Mesenteric fat pad (tissue), 1 donor: ENCODE results near the gene TLE1. TPM values are rescaled to one million over a fixed set of nuclear protein-coding genes. Genes with fewer than 3 reads are reported as not detected.
"Not testable (repeated sequence)": the region's sequence is repeated elsewhere in the genome, so short reads cannot be mapped to it uniquely, and the experiment has no call there.

Source experiments
- DNase-seq: peaks from one replicate; pipeline ENCODE4 v3.0.0-alpha.2; 2020; ENCODE audit warnings: low spot score
- total RNA-seq: library from RNA; stranded (reverse); fragmentation: NEBNext Ultra II Directional; extraction: Animal tissue kit (Norgen Biotek cat#: 25700); gene quantifications from one replicate; pipeline ENCODE4 v1.2.1, GENCODE V29; 2021
- donor health status: DM: yes; HTN: yes; CAD: no.

TLE1 gene
- total RNA-seq, 1 donor from 2014 or later, result 115 TPM

DNA sequence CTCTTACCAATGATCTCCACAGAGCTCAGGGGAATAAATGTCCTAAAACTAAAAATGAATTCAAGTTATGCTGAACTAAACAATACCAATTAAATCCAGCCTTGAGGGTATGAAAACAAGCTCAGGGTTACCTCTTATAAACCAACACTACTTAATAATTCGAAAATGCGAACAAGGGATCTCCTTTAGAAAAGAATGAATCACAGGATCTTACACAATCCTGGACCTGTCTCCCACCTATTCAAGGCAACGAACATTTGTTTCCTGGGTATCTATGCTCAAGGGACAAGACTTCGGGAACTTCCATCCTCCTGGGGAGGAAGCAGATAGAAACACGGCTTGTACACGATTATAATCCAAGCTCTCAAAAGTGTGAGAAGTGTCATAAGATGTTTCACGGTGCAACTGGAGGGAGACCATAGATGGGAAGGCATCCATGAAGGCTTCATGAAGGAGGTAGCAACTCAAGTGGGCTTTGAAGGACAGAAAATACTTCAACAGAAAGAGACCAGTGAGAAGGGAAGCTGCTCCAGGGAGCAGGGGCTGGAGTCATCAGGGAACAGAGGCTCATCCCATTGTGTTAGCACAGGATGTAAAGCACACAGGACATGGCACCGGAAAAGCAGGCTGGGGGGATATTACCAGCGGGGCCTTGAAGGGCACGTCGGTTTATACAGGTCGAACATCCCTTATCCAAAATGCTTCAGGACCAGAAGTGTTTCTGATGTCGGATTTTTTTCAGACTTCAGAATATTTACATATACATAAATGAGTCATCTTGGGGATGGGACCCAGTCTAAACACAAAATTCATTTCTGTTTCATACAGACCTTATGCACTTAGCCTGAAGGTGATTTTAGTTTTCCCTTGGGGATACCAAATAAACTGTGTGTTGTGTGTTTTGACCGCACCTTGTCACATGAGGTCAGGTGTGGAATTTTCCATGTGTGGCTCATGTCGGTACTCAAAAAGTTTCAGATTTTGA is 87.4 kb downstream of the TLE1 start:
- DNase-seq, result no peak

DNA sequence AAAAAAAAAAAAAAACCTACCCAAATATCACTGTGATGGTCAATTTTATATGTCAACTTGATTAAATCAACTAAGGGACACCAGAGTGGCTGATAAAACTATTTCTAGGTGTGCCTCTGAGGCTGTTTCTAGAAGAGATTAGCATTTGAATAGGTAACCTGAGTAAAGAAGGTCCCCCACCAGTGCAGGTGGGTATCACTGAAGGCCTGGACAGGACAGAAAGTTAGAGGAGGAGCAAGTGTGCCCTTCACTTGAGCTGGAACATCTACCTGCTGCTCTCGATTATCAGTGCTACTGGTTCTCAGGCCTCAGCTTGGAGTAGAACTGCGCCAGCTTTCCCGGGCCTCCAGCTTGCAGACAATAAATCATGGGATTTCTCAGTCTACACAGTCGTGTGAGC is 88.7 kb downstream of the TLE1 start:
- DNase-seq, result no peak

DNA sequence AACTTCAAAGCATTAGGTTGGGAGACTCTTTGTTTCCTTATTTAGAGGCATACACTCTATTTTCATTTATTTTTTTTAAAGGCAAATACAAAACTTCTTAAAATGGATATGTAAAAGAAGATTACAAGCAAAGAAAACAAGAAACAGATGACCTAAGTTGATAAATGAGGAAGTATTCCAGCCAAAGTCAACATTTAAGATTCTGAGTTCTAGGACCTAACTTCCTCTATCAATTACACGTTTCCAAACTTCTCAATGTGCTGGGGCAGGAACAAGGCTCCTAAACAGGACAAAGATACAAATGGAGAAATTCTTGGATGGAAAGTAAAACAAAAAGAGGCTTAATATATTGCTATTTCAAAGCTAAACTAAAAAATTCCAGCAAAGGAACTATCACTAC is 89.5 kb downstream of the TLE1 start:
- no peak for DNase-seq

DNA sequence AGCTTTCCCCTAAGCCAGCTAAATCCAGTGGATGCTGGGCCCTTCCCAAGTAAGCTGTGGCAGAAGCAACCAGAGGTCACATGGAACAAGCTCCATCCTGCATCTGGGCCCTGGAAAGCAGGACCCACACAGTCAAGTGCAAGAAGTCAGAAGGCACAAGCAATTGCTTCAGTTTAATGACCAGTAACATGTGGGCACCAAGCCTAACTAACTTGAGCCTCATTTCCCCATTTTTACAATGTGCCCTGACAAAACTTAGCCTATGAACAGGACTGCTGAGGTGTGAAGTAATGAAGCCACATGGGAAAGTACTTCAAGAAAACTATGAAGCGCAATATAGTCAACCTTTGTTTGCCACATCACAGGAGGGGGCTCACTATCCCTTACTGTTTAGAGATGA is 90.5 kb downstream of the TLE1 start:
- DNase-seq, result no peak

DNA sequence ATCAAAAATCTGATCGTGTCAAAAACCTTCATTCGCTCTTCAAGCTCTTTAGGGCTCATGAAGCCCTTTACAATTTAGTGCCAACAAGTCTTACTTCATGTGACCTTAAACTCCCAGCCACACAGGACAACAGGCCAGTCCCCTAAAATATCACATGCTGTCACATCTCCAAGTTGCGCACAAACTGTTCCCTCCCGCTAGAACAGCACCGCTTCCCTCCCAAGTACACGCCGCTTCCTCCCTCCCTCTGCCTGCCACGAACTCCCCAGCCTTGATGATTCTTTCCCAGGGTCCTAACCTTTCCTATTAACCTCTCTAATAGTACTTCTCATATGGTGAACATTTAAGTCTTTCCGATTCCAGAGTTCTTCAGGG is 91.2 kb downstream of the TLE1 start:
- no peak for DNase-seq

DNA sequence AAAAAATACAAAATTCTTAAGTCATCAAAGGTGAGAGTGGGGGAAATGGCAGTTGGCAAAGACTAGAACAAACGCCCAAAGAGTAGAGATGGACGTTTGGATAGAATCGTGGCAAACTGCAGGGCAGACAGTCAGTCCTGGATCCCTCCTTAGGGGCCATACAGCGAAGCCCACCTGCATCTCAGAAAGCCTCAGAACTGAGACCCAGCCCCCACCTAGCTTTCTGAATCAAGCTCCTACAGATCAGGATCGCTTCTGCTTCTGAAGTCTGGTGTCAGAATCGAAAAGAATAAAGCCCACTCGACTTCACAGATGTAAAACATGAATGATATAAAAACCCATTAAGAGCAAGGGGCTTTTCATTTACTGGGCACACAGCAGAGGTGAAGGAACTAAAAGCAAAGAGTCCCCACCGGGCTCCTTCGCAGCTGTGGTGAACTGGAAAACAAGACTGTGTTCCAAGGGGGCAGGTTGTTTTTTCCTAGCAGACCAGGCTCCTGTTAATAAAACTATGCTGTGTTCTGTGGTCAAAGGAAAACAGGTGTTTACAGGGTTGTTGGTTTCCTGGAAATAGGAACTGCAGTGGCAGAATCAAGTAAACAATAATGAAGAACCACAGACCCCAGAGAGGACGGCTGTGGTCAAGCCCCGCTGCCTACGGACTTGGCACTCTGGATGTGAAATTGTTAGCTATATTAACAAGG is 91.8 kb downstream of the TLE1 start:
- no peak for DNase-seq

DNA sequence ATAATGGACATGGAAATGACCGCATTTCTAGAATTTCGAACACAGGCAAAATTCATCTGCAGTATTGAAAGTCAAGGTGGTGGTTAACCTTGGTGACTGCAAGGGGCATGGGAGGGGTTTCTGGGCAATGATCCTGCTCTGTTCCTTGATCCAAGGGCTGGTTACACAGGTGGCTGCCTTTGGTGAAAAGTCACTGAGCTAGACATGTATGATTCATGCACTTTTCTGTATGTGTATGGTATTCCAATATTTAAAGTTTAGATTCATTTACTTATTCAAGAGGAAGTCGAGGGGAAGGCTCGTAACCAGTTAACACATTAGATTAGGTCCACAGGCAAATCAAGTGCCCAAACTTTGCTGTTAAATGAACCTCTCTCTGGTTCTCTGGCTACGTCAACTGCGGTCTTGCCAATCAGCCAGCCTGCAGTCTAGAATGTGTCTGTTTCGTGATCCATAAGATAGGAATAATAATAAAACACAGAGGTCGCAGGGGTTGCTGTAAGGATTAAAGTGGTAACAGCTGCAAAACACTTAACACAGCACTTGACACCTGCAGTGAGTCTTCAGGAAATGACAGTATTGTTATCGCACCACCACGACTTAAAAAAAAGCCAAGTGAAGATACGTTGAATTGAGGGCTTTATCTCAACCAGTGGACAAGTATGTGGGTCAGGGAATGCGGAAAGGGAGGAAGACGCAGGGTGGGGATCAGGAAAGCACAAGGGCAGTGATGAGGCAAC is 92.5 kb downstream of the TLE1 start:
- DNase-seq, result no peak

DNA sequence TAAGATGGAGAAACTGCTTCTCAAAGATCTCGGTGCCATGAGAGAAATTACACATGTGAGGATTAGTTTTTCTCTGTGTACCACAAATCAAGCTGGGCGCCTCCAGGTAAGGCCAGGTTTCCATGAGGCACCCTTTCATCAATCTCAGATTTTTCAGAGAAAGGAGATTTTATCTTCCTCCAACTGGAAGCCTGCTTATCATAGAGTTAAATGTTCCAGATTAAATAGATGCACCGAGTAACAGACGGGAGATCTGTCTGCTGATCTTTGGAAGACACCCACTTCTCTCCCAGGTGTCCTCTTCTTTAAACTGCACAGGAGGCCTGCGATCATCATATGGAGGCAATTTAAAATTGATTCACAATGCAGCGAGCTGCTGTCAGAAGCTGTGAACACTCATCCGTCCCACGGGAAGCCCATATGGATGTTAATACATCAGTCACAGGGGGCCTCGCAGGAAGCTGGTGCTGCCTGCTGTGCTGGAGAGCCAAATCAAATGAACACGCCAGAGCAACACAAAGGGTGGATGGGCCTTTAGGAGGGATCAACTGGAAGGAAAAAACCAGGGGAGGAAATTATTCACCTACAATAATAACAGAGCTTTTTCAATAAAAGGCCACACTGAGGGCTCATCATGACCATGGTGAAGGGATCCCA is 93.3 kb downstream of the TLE1 start:
- DNase-seq, result no peak

DNA sequence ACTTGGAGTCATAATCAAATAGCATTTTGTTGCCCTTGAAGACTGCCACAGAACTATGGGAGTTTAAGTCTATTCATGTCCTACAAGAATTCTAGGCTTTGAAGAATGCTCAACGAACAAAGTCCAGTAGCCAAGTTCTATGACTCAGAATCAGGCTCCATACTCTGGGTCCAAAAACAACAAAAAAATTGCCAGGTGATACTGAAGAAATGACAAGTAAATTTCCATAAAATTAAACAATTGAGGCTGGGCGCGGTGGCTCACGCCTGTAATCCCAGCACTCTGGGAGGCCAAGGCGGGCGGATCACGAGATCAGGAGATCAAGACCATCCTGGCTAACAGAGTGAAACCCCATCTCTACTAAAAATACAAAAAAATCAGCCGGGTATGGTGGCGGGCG is 94.1 kb downstream of the TLE1 start:
- DNase-seq, result not testable (repeated sequence)

DNA sequence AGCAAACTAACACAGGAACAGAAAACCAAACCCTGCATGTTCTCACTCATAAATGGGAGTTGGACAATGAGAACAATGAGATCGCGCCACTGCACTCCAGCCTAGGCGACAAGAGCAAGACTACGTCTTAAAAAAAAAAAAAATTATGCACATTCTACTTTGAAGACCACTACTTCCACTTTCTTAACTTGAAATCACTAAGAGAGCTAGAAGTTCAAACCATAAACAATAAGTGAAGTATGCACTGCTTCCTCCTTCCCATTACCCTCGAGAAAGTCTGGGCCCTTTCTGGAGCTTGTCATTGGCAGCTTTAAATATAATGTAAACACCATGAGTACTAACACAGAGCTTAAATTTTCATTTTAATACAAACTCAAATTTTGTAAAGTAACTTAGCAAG is 94.9 kb downstream of the TLE1 start:
- no peak for DNase-seq

DNA sequence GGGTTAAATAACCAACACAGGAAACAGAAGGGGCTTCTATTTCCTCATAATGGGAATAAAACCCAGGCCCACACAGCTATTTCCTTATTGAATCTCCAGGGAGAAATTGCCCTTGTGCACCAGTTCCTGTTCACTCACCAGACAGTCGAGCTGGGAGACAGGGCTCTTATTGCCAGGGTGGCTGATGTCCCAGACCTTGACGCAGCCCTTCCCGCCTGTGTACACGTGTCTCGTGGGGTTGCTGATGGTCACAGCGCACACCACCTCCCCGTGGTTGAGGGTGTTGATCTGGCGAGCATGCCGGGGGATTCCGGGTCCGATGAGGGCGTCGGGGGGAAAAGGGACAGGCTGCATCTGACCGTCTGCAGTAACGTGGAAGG is 96.5 kb downstream of the TLE1 start:
- no peak for DNase-seq

DNA sequence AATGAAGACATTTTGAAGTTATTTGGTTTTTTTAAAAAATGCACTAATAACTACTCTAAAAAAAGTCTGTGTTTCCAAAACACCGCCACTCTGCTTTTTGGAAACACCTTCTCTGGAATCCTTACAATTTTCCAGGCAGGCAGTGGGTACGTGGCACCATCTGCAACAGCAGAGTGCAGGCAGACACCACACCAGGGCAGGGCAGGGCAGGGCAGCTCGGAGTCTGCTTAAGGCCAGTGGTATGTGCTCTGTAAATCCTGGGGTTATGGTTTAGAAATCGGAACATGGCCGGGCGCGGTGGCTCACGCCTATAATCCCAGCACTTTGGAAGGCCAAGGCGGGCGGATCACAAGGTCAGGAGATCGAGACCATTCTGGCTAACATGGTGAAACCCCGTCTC is 97.6 kb downstream of the TLE1 start:
- DNase-seq, result no peak

DNA sequence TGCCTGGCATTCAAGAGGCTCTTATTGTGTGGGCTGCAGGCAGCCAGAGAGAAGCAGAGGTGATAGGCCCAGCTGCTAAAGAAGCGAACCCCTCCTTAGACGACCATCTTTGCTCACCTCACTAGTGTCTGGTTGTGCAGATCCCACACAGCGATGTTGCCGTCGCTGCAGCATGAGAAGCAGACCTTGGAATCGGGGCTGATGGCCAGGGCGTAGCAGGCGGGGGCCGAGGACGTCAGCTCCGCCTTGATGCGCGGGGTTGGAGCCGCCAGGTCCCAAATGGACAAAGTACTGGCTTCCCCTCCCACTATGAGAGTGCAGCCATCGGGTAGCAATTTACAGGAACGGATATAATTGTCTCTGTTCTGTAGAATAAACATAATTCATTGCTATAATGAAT is 98.7 kb downstream of the TLE1 start:
- DNase-seq, result no peak

DNA sequence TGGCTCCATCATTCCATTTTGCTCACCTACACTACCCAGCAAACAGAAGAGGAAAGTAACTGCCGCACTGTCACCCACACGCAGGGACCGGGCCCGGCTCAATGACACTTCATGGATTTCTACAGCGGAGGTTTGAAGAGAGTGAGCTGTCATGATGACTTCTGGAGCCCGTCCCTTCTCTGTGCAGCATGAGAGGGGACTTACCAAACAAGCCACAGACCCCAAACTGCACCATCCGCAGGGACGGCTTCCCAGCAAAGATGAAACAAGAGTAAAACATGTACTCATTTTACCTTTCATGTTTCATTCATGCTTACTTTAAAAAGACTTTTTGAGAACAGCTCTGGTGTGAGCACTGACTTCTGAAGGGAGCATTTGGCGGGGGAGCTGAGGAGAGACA is 99.5 kb downstream of the TLE1 start:
- DNase-seq, result no peak

DNA sequence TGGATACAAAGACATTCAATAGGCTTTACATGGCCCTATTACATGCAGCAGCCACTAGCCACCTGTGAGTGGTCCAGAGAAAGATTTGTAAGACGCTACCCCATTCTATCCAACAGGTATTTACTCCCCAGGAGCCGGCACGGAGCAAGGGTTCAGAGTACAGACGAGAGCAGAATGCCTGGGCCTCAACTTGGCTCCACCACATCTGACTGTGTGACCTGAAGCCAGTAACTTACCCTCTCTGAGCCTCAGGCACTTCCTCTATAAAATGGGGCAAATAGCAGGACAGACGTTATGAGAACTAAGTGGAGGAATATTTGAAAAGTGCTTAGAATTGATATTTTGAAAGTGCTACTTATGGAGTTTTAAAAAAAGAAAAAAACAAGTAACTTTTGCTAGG is 100.0 kb downstream of the TLE1 start:
- DNase-seq, result no peak

DNA sequence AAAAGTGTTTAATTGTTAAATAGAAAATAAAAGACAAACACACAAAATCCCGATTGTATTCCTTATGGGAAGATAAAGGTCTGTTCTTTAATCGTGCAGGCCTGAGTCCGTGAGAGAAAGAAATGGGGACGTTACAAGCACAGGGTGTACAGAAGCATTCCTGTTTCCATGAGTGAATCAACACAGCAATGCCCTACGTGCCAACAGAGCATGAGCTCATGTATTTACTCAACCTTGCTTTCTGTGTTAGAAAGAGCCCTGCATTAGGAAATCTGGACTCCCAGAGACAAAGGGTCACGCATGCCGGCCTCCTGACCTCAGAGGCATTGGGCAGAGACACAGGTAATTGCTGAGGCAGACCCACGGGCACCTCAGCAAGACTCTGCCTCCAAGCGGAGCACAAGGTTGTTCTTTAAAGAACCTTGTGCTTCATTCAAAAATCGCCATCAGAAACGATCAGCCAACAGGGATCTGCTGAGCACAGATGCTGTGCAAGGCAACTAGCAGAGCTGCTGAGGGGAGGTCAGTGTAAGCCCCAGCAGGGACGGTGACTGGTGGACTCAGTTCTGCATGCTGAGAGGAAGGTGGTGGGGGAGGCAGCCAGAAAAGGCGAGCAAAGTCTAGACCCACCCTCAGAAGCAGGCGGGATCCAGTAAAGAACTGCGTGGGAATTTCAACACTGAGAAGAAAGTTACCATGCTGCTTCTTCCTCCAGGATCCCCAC is 101.0 kb downstream of the TLE1 start:
- no peak for DNase-seq

DNA sequence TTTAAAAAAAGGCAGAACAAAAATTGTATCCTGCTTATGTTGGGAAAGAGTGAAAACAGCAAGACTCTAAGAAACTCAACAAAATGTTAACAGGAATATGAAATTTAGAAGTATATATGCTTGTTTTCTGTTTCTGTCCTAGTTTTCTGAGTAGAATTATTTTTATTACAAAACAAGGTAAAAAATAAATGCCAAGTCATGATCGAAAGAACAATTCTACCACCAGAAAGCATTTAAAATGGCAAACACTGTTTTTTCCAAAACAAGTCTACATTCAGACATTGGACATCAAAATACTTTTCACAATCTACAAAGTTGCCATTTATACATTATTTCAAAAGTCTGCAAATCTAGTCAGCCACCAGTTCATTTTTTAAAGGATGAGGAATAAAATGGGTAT is 102.6 kb downstream of the TLE1 start:
- no peak for DNase-seq

DNA sequence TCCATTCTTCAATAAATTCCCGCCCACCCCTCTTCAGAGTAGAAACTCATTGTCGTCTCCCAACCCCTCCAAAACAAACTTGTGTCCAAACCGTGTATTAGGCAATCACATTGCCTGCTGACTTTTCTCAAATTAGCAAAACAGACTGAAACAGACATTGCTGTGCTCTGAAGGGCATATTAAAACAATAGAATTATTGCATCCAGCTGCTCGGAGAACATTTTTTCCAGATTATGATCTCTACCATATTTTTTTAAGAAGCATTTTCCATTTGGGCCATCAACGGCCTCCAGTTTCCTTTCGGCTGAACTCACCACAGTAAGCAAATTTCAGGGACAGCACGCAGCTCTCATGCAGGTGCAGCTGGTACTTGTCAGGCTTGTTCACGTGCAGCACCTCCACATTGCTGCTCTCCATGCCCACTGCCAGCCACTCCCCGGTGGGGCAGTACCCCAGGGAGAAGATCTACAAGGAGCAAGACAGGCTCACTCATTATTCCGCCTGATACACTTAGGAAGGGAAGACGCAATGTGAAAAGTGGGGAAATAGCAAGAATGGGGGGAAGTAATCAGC is 104.1 kb downstream of the TLE1 start:
- DNase-seq, result no peak

DNA sequence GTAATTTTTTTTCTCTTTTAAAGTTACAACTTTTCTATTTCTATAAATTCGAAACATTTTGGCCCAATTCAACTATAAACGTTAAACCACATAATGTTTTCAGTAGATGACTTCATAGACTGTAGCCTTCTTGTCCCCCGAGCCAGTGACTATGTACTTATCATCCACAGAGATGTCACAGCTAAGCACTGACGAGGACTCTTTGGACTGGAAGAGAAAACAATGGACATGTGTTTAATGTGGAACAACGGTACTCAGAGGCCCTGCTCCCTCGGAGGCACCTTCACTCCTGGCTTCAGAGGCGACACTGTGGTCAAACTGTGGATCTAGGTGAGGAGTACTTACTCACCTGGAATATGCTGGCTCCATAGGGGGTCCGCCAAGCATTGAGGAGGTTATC is 105.2 kb downstream of the TLE1 start:
- DNase-seq, result no peak

DNA sequence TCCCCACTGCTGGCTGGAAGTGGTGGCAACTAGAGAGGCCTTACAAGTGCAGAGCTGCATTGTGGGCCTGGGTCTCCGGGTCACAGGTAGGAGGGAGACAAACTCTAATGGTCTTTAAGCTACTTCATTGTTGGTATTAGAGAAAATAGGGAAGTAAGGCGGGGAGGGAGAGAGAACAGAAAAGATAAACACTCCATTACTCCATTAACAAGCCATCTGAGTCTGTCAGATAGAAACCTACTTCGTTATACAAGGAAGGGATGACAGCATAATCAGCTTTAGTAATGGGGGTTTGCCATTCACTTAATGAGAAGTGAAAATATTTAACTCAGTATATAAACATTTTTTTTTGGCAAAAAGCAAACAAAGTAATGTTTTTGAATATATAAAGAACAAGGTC is 107.4 kb downstream of the TLE1 start:
- DNase-seq, result no peak
